HG03342 (cell line): ENCODE results near the gene ETV5.

Experiments
- ATAC-seq: cut with Tn5 transposase; IDR thresholded peaks from one replicate; pipeline ENCODE4 v1.9.1; 2021; ENCODE audit warnings: mild to moderate bottlenecking, moderate library complexity; ENCODE audit not compliant: unreplicated experiment

Gene ETV5

GRCh38 chr3:186097317-186097662 is 11.6 kb downstream of the ETV5 start:
- no peak for ATAC-seq

- ATAC-seq, result no peak
Measured at GRCh38 chr3:186096290-186096689, 12.6 kb downstream of the ETV5 start.

GRCh38 chr3:186095561-186096081 is 13.3 kb downstream of the ETV5 start:
- no peak for ATAC-seq

GRCh38 chr3:186094696-186095425 is 14.0 kb downstream of the ETV5 start:
- ATAC-seq, result no peak

- no peak for ATAC-seq
Measured at GRCh38 chr3:186094271-186094670, 14.6 kb downstream of the ETV5 start.

- ATAC-seq, result no peak
Measured at GRCh38 chr3:186093271-186093900, 15.5 kb downstream of the ETV5 start.

GRCh38 chr3:186092360-186093070 is 16.4 kb downstream of the ETV5 start:
- ATAC-seq, result no peak

- ATAC-seq, result no peak
Measured at GRCh38 chr3:186090901-186091300, 18.0 kb downstream of the ETV5 start.

- no peak for ATAC-seq
Measured at GRCh38 chr3:186088335-186088734, 20.6 kb downstream of the ETV5 start.

GRCh38 chr3:186084264-186084663 is 24.6 kb downstream of the ETV5 start:
- ATAC-seq, result no peak

- no peak for ATAC-seq
Measured at GRCh38 chr3:186083746-186084145, 25.1 kb downstream of the ETV5 start.

- no peak for ATAC-seq
Measured at GRCh38 chr3:186082150-186082549, 26.7 kb downstream of the ETV5 start.

GRCh38 chr3:186081678-186082077 is 27.2 kb downstream of the ETV5 start:
- ATAC-seq, result no peak

GRCh38 chr3:186080849-186081438 is 27.9 kb downstream of the ETV5 start:
- no peak for ATAC-seq

GRCh38 chr3:186079925-186080324 is 29.0 kb downstream of the ETV5 start:
- ATAC-seq, result no peak

- no peak for ATAC-seq
Measured at GRCh38 chr3:186077466-186077865, 31.4 kb downstream of the ETV5 start.

- ATAC-seq, result no peak
Measured at GRCh38 chr3:186075931-186076567, 32.8 kb downstream of the ETV5 start.

GRCh38 chr3:186075489-186075888 is 33.4 kb downstream of the ETV5 start:
- ATAC-seq, result no peak

- no peak for ATAC-seq
Measured at GRCh38 chr3:186073641-186074040, 35.2 kb downstream of the ETV5 start.

GRCh38 chr3:186070996-186071395 is 37.9 kb downstream of the ETV5 start:
- ATAC-seq, result no peak

- ATAC-seq, result no peak
Measured at GRCh38 chr3:186070550-186070949, 38.3 kb downstream of the ETV5 start.
